OCI-LY3 (cell line): Measurements from ENCODE around the gene RDH16.

Experiments used
- CTCF ChIP-seq: fragments of 200-600, 300-600 bp; sonication (generic); IDR thresholded peaks from 2 replicates; pipeline ENCODE4 v1.5.1; 2014; ENCODE audit warnings: antibody characterized with exemption, low read length, low read depth
- EZH2phosphoT487 ChIP-seq: fragments of 200-600 bp; shearing (Covaris generic); IDR thresholded peaks from 2 replicates; pipeline ENCODE4 v1.6.1; 2018; ENCODE audit warnings: antibody characterized with exemption, mixed run types, low read depth

- TF ChIP-seq CTCF (no peak), EZH2phosphoT487 (no peak)
Observed at GRCh38 chr12:56954057-56954957, 3.1 kb downstream of the RDH16 start.
